GM04503 (cell line): Measurements from ENCODE around the gene SGCA.
A peak's percentile ranks its signal among the peaks of the same experiment; 100 is the strongest.

Experiments used
- DNase-seq: peaks from one replicate; pipeline ENCODE4 v3.0.0-alpha.2; 2012; ENCODE audit warnings: low read depth

SGCA gene

GRCh38 chr17:50209472-50210239 is 43.9 kb downstream of the SGCA start:
- DNase-seq, result peak; percentile 98

- peak; percentile 82 for DNase-seq
These were observed 44.7 kb downstream of the SGCA start for GRCh38 chr17:50210240-50211225.

GRCh38 chr17:50211249-50212120 is 45.7 kb downstream of the SGCA start:
- DNase-seq, result no peak

DNA sequence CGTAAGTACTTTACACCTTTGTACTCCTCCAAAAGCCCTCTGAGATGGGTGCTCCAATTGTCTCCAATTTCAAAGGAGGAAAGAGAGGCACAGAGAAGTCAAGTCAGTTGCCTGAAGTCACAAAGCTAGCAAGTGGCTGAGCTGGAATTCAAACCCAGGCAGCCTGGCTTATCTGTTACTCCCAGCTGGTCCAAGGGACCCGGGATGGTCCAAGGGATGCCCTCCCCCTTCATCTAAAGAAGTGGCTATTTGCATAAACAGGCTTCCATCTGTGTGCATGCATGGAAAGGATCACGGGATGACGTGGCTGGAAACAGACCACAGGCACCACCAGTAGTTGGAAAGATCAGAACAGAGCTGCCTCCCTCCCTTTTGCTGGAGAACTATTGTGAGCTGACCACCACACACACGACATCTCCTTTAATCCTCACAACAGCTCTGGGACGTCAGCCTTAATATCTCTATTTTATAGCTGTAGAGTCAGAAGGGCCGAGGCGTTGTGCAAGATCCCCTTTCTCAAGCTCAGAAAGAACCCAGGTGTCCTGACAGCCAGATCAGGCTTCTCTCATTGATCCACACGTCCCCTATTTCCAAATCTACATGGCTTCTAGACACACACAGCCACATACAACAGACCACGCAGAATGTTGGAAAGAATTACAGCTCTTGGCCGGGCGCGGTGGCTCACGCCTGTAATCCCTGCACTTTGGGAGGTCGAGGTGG is 46.5 kb downstream of the SGCA start:
- DNase-seq, result peak; percentile 72

GRCh38 chr17:50213026-50214022 is 47.5 kb downstream of the SGCA start:
- DNase-seq, result no peak

GRCh38 chr17:50214976-50215760 is 49.4 kb downstream of the SGCA start:
- no peak for DNase-seq

GRCh38 chr17:50217591-50217990 is 51.8 kb downstream of the SGCA start:
- no peak for DNase-seq

DNA sequence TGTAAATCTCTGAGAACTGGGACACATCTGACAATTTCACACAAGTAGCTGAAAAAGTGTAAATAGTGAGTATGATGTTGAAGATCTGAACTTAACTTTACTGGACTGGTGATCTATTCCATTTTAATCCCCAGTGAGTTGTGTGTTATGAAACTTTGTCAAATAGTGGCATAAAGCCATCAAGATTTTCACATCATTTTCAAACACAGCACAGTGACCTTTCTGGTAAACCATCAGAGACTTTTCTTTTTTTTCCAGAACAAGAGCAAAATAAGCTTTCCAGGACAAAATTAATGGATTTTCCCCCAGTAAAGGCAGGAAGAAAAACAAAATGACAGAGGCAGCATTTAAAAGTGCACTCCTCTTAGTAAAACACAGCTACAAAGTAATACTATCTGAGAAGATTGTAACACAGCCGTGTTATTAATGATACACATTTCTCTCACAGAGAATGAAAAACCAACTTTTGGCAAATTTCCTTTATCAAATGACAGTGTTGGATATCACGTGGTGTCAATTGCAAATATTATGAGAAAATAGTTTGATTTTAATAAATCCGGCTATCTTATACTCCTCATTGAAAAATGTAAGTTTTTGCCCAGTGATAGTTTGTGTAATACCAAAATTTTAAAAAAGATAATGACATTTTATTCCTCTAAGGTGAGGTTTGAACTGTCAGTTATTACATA is 52.4 kb downstream of the SGCA start:
- DNase-seq, result no peak

DNA sequence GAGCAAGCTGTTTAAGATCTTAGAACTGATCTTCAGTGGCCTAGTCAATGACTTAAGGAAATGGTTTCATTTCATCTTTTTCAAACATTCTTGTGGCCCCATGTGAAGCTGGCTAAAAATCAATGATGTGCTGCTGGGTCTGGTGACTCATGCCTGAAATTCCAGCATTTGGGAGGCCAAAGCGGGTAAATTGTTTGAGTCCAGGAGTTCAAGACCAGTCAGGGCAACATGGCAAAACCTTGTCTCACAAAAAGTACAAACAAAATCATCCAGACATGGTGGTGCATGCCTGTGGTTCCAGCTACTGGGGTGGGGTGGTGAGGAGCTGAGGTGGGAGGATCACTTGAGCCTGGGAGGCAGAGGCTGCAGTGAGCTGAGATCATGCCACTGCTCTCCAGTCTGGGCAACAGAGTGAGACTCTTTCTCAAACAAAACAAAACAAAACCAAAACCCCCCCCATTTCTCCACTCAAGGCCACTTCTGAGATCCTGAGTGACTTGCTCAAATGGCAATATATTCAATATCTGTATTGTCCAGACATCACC is 53.0 kb downstream of the SGCA start:
- DNase-seq, result peak; percentile 95

GRCh38 chr17:50219342-50219741 is 53.5 kb downstream of the SGCA start:
- DNase-seq, result no peak

DNA sequence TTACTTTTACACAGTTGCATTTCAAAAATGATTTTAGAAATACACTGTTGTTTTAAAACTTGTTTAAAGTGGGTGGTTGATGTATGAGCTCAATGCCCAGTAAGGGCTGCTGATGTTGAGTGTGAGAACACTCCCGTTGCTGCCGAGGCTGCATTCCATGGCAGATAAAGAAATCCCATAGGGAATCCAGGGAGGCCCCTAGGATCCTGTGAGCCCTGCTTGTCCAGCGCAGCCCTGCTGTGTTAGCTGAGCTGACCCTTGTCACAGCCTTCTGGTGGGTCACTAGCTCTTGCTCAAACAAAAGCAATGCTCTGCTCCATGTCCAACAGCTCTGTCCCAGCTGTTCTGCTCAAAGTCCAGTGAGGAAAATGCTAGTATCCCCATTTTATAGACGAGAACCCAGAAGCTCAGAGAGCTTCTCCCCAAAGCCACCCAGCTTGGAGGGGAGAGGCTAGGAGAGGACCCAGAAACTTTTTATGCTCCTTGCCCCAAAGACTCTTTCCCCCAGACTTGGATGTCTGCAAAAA is 54.2 kb downstream of the SGCA start:
- DNase-seq, result no peak

DNA sequence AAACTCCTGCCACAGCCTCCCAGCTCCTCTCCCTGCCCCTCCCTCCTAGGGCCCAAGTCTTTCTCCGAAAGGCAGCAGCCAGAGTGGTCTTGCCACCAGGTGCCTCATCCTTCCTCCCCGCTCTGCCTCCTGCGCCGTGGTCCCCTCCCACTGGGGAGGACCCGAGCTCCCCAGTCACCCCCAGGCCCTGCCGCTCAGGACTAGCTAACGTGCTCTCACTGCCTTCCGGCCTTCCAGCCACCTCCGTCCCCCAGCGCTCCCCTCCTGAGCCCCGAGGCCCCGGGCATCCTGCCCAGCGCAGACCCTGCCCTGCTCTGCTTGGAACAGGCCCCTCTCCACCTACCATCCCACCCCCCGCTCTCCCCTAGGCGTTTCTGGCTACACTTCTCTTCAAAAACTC is 55.0 kb downstream of the SGCA start:
- no peak for DNase-seq

DNA sequence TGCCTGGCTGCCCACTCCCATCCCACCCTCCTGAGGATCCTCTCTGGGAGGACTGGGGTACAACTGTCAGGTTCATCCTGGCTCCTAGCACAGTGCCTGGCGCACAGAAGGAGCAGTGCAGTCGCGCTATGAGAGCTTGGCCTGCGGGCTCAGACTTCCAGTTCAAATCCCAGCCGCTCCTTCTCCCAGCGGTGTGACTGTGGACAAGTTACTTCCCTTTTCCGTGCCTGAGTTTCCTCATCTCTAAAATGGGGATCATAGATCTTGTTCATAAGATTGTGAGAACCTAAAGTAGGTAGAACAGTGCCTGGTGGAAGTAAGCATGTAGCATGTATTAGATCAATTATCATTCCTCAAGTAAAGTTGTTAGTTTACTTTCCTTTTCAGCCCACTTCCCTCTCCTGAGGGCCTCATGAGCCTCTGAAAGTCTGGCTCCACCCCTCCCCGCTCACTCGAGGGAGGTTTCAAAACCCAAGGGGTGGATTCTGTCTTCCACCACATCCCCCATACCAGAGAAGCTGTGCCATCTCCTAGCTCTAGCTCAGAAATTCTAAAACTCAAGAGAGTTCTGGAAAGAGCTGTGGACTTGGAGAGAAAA is 55.6 kb downstream of the SGCA start:
- DNase-seq, result no peak

- no peak for DNase-seq
These were observed 56.2 kb downstream of the SGCA start for GRCh38 chr17:50221864-50222545.

DNA sequence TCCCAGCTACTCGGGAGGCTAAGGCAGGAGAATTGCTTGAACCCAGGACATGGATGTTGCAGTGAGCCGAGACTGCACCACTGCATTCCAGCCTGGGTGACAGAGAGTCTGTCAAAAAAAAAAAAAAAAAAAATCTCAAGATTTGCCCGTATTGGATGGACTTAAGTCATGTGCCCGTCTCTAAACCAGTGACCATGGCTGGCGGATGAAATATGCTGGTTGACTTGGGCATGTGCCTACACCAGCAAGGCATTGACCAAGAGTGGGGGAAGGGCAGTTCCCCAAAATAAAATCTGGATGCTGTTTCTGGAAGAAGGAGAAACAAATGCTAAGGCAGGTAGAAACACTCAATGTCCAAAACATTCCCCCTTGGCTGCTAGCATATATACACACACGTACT is 57.1 kb downstream of the SGCA start:
- no peak for DNase-seq
